ENCODE measurements around the gene RPL38.
A peak's percentile ranks its signal among the peaks of the same experiment; 100 is the strongest.

The RPL38 gene

GRCh38 chr17:74203439-74204240 lies at the start of gene RPL38:
Gene RPL38, plus strand, starts transcription at chr17:74203678. Its CDS starts 278 bp downstream, at chr17:74203956.
- peak; percentile 91 for DNase-seq

- no peak for DNase-seq
Measured at GRCh38 chr17:74153821-74154430, 49.6 kb upstream of the RPL38 start.

GRCh38 chr17:74156878-74157277 lies 46.6 kb upstream of the RPL38 start:
- DNase-seq = no peak

GRCh38 chr17:74157366-74157765 lies 46.1 kb upstream of the RPL38 start:
- no peak for DNase-seq

GRCh38 chr17:74158761-74159160 lies 44.7 kb upstream of the RPL38 start:
- DNase-seq = no peak

GRCh38 chr17:74159226-74159840 lies 44.1 kb upstream of the RPL38 start:
- no peak for DNase-seq

- DNase-seq = no peak
Measured at GRCh38 chr17:74160656-74161502, 42.6 kb upstream of the RPL38 start.

GRCh38 chr17:74161503-74161875 lies 42.0 kb upstream of the RPL38 start:
- no peak for DNase-seq

GRCh38 chr17:74163271-74163821 lies 40.1 kb upstream of the RPL38 start:
- no peak for DNase-seq

GRCh38 chr17:74163836-74164235 lies 39.6 kb upstream of the RPL38 start:
- no peak for DNase-seq

GRCh38 chr17:74164446-74165045 lies 38.9 kb upstream of the RPL38 start:
- no peak for DNase-seq

GRCh38 chr17:74165797-74166365 lies 37.6 kb upstream of the RPL38 start:
- peak; percentile 63 for DNase-seq

- DNase-seq = no peak
Measured at GRCh38 chr17:74170924-74171323, 32.6 kb upstream of the RPL38 start.

GRCh38 chr17:74172700-74173099 lies 30.8 kb upstream of the RPL38 start:
- no peak for DNase-seq

GRCh38 chr17:74176546-74177001 lies 26.9 kb upstream of the RPL38 start:
- DNase-seq = peak; percentile 59

GRCh38 chr17:74177018-74177450 lies 26.4 kb upstream of the RPL38 start:
- peak; percentile 5 for DNase-seq

GRCh38 chr17:74179576-74179975 lies 23.9 kb upstream of the RPL38 start:
- no peak for DNase-seq

- DNase-seq = no peak
Measured at GRCh38 chr17:74180336-74180735, 23.1 kb upstream of the RPL38 start.

- DNase-seq = no peak
Measured at GRCh38 chr17:74181341-74181740, 22.1 kb upstream of the RPL38 start.

GRCh38 chr17:74182041-74182723 lies 21.3 kb upstream of the RPL38 start:
- DNase-seq = no peak

GRCh38 chr17:74183411-74183810 lies 20.1 kb upstream of the RPL38 start:
- DNase-seq = no peak

Measured in NCI-H526 treated with DMSO at 0.1 percent for 48 hours (cell line).